HK-2 (cell line): ENCODE data around the gene BPIFB4.
"Not testable (repeated sequence)": the region's sequence is repeated elsewhere in the genome, so short reads cannot be mapped to it uniquely, and the experiment has no call there.

Experiments
- DNase-seq: peaks from one replicate; pipeline ENCODE4 v3.0.0-alpha.2; 2018; ENCODE audit not compliant: unreplicated experiment

BPIFB4 gene

GRCh38 chr20:33086052-33086722, 6.7 kb downstream of the BPIFB4 start:
- no peak for DNase-seq

GRCh38 chr20:33091147-33091546, 11.7 kb downstream of the BPIFB4 start:
- no peak for DNase-seq

- DNase-seq, result no peak
These were observed 12.2 kb downstream of the BPIFB4 start for GRCh38 chr20:33091693-33092092.

GRCh38 chr20:33092361-33092760, 12.9 kb downstream of the BPIFB4 start:
- DNase-seq, result no peak

- DNase-seq, result no peak
These were observed 13.6 kb downstream of the BPIFB4 start for GRCh38 chr20:33093074-33093473.

GRCh38 chr20:33093582-33093981, 14.1 kb downstream of the BPIFB4 start:
- no peak for DNase-seq

GRCh38 chr20:33095249-33095648, 15.8 kb downstream of the BPIFB4 start:
- no peak for DNase-seq

- DNase-seq, result peak; percentile 61
These were observed 16.6 kb downstream of the BPIFB4 start for GRCh38 chr20:33095902-33096584.

- no peak for DNase-seq
These were observed 17.6 kb downstream of the BPIFB4 start for GRCh38 chr20:33097001-33097400.

GRCh38 chr20:33099843-33100538, 20.5 kb downstream of the BPIFB4 start:
- no peak for DNase-seq

GRCh38 chr20:33103556-33103955, 24.1 kb downstream of the BPIFB4 start:
- DNase-seq, result no peak

GRCh38 chr20:33104336-33104735, 24.9 kb downstream of the BPIFB4 start:
- DNase-seq, result no peak

- DNase-seq, result no peak
These were observed 26.0 kb downstream of the BPIFB4 start for GRCh38 chr20:33105316-33105924.

- not testable (repeated sequence) for DNase-seq
These were observed 26.7 kb downstream of the BPIFB4 start for GRCh38 chr20:33106058-33106620.

- DNase-seq, result no peak
These were observed 29.2 kb downstream of the BPIFB4 start for GRCh38 chr20:33108661-33109060.

- DNase-seq, result no peak
These were observed 30.8 kb downstream of the BPIFB4 start for GRCh38 chr20:33110147-33110825.

- no peak for DNase-seq
These were observed 31.9 kb downstream of the BPIFB4 start for GRCh38 chr20:33111306-33111705.

GRCh38 chr20:33112547-33113386, 33.3 kb downstream of the BPIFB4 start:
- DNase-seq, result no peak

GRCh38 chr20:33113387-33113908, 34.0 kb downstream of the BPIFB4 start:
- no peak for DNase-seq

- not testable (repeated sequence) for DNase-seq
These were observed 36.1 kb downstream of the BPIFB4 start for GRCh38 chr20:33115501-33115900.
